TTC549 (cell line): ENCODE data around the gene MAML1.
"Not testable (repeated sequence)": the region's sequence is repeated elsewhere in the genome, so short reads cannot be mapped to it uniquely, and the experiment has no call there.

Experiments used
- FAIRE-seq: peaks from 2 replicates; lab custom pipeline; 2012; peaks lifted over from hg19 to GRCh38; lab: Jason Lieb, UNC

The MAML1 gene

DNA sequence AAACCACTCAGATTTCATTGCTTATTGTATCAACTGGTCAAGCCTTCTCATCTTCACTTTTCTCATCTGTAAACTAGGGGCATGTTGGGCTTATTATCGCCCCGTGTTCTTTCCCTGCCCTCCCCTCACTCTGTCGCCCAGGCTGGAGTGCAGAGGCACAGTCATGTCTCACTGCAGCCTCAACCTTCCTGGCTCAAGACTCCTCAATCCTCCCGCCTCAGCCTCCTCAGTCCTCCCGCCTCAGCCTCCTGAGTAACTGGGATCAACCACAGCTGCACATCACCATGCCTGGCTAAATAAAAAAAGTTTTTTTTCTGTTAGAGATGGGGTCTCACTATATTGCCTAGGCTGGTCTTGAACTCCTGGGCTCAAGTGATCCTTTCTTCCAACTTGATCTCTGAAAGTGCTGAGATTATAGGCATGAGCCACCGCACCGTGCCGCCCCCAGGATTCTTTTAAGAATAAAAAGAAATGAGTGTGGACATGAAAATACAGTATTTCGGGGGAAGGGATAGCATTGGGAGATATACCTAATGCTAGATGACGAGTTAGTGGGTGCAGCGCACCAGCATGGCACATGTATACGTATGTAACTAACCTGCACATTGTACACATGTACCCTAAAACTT, 2.0 kb downstream of the MAML1 start:
- FAIRE-seq = no peak

GRCh38 chr5:179738742-179739141, 6.1 kb downstream of the MAML1 start:
- no peak for FAIRE-seq

DNA sequence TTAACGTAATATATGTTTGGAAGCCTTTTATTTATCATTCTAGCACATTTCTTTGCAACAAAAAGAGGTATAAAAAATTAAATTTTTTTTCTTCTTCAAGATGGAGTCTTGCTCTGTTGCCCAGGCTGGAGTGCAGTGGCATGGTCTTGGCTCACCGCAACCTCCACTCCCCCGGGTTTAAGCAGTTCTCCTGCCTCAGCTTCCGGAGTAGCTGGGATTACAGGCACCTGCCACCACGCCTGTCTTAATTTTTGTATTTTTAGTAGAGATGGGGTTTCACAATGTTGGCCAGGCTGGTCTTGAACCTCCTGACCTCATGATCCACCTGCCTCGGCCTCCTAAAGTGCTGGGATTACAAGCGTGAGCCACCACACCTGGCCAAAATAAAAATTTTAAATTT, 11.5 kb downstream of the MAML1 start:
- not testable (repeated sequence) for FAIRE-seq

DNA sequence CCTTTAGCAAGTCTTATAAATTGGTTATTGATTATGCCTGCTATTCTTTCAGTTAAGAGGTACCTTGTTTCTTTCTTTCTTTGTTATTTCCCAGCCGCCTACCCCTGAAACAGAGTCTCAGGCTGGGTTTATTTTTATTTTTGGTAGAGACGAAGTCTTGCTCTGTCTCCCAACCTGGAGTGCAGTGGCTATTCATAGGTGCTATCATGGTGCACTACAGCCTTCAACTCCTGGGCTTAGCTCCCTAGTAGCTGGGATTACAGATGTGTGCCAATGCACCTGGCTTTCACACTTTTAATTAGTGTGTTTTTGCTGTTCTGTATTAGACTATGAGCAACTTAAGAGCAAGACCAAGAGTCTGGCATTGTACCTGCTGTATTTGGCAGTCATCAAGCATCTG, 14.2 kb downstream of the MAML1 start:
- FAIRE-seq = no peak

DNA sequence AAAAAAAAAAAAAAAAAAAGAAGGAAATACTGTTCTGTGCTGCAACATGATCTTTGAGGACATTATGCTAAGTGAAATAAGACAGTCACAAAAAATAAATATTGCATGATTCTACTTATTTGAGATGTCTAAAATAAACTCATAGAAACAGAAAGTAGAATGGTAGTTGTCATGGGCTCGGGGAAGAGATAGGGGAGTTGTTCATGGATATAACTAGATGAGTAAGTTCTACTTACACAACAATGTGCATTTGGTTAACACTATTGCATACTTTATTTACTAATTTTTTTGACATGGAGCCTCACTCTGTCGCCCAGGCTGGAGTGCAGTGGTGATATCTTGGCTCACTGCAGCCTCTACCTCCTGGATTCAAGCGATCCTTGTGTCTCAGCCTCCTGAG, 15.2 kb downstream of the MAML1 start:
- FAIRE-seq = no peak

- no peak for FAIRE-seq
These were observed 17.4 kb downstream of the MAML1 start for GRCh38 chr5:179749857-179750508.

DNA sequence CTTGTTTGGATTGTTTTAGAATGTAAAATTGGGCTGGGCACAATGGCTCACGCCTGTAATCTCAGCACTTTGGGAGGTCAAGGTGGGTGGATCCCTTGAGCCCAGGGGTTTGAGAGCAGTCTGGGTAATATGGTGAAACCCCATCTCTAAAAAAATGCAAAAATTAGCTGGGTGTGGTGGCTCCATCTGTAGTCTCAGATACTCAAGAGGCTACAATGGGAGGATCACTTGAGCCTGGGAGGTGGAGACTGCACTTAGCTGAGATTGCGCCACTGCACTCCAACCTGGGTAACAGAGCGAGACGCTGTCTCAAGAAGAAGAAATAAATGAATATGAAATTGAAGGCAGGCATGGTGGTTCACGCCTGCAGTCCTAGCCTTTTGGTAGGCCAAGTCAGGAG, 21.3 kb downstream of the MAML1 start:
- no peak for FAIRE-seq

- no peak for FAIRE-seq
These were observed 22.4 kb downstream of the MAML1 start for GRCh38 chr5:179755022-179755421.

DNA sequence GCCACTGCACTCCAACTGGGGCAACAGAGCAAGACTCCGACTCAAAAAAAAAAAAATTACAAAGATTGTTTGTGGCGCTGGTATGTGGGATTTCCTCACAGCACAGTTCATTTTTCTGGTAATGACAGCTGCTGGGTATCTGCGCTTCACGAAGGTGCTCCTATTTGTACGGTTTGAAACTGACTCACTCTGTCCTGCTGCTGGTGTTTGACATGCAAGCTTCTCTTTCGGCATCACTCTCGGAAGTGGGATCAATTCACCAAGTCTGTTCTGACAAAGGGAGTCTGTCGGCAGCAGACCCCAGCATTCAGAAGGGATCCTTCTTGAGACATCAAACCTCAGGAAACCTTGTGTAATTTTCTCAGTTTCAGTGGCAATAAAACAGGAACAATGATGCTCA, 26.3 kb downstream of the MAML1 start:
- FAIRE-seq = no peak

DNA sequence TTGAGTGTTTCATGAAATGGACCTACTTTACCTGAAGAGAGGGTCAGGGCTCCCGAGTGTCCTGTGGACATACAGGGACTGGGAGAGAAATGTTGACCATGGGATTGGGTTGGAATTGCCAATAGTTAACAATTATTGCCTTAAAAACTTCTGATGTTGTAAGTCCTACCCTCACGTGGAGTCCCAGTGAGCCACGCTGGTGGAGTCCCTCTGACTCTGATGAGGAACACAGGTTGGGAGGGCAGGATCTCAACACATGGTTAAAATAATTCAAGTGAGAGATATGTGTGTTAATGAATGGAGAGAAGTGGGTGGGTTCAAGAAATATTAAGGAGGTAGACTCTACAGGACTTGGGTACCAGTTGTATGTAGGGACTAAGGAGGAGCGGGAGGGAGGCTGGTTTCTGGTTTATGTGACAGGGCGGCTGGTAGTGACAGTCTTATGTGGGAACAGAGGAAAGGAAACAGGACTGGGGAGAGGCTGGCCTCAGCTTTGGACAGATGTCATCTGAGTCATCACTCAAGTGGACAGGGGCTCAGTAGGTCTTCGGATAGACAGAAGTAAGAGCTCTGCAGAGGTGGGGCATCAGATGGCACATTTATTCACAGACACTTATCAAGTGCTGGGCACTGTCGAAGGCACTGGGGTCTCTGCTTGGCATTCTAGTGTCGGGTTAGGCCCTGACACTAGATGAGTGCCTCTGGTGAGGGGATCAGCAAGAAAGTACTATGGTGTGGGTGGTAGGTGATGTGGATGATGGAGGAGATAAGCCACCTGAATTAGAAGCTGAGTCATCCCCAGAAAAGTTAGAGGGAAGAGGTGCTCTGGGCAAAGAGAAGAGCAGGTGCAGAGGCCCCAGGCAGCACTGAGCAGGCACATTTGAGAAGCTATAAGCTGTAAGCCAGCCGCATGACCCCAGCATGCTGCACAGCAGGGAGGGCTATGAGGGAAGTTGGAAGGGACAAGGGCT, 27.2 kb downstream of the MAML1 start:
- no peak for FAIRE-seq

GRCh38 chr5:179762079-179762780, 29.6 kb downstream of the MAML1 start:
- FAIRE-seq = no peak

DNA sequence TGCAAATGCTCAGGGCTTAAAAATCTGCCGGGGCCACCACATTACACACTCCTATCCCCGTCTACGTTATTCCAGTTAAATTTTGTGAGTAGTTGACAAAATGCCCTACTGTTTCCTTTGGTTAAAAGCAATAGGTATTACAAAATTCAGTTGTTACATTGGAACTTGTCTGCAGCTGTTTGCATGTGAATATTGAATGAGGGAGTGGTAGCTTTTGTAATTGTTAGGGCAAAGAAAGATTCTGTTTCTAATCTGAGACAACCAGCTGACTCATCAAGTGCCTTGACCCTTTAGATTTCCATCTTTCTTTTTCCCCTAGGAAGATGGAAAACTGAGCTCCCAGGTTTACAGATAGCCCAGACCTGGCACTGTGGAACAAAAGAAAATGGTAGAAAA, 30.2 kb downstream of the MAML1 start:
- FAIRE-seq = no peak

DNA sequence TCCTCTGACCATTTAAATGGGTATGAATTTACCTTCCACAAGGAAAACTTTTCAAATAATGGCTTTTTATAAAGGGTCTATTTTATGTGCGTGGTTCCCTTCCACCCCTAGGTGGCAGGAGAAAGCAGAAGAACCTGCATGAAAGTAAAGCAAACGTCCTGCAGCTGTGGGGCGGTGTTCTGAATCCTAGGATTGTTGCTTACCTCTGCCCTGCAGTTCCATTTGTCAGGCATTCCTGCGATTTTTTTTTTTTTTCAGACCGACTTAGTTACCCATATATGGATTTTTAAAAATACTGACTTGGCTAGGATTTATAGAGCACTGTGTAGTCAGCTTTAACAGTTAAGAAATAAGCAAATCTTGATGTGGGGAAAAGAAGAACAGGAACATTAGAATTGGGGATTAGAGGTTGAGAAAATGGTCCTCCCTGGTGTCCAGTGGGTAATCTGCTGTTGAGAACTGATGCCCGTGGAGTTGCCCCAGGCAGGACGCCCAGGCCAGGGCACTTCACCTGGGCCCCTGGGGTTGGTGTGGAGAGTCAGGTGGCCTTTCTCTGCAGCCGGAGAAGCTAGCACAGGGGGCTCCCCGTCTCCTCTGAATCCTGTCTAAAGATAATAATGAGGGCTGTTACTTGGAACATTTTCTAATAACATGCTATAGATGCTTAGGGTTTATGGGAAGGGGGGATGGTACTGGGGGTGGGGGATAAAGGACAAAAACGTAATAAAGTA, 30.8 kb downstream of the MAML1 start:
- peak; percentile 56 for FAIRE-seq

- no peak for FAIRE-seq
These were observed 31.4 kb downstream of the MAML1 start for GRCh38 chr5:179764056-179764455.

DNA sequence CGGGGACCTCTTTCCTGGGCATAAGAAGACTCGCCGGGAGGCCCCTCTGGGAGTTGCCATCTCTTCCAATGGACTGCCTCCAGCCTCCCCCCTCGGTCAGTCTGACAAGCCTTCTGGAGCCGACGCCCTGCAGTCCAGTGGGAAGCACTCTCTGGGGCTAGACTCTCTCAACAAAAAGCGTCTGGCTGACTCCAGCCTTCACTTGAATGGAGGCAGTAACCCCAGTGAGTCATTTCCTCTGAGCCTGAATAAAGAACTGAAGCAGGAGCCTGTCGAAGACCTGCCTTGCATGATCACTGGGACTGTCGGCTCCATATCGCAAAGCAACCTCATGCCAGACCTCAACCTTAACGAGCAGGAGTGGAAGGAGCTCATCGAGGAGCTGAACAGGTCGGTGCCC, 32.8 kb downstream of the MAML1 start:
- no peak for FAIRE-seq

GRCh38 chr5:179766021-179766725, 33.6 kb downstream of the MAML1 start:
- FAIRE-seq = no peak

DNA sequence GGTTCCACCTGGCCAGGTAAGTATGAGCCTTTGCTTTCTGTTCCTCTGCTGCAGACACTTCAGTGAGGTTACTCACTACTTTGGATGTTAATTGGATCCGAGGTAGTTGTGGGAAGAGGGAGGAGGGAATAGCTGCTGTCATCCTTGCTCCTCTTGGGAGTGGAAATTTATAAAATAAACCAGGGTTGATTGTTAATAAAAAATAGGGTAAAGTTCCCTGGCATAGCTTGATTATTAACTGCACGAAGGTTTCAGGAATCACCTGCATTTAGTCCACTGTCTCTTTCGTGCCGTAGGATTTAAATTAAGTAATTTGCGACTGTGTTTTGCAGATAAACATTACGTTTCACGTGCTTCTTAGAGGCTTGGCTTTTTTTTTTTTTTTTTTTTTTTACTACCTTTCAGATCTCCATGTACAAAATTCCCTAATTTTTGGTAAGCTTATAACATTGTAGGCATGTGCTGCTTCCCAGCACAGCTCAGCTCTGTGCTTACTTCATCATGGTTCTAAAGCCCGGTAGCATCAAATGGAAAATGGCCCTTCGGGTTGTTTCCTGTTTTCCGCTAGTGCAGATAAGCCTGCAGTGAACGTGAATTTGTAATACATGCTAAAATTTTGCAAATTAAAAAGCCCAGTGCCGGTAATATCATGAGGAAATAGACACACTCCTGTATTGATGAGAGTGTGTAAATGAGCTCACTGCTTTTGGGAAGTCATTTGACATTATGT, 34.3 kb downstream of the MAML1 start:
- no peak for FAIRE-seq

GRCh38 chr5:179767496-179768100, 35.0 kb downstream of the MAML1 start:
- no peak for FAIRE-seq

GRCh38 chr5:179768326-179769085, 35.9 kb downstream of the MAML1 start:
- no peak for FAIRE-seq
